Transverse colon (tissue), 4 donors: Measurements from ENCODE around the gene GABBR2. TPM values are rescaled to one million over a fixed set of nuclear protein-coding genes. Genes with fewer than 3 reads are reported as not detected.

Source experiments
- DNase-seq: peaks from one replicate; pipeline ENCODE4 v3.0.0-alpha.2; 2019
- H3K27ac ChIP-seq, 4 donors: fragments of 200-600 bp; sonication (generic); 2 replicates each; pipeline ENCODE4 v1.5.1; 2016 to 2018; ENCODE audit warnings: inconsistent platforms in 4 of 4
- H3K27me3 ChIP-seq: fragments of 200-600 bp; sonication (generic); 2 replicates; pipeline ENCODE4 v1.5.1; 2017; ENCODE audit warnings: inconsistent platforms
- H3K36me3 ChIP-seq, 4 donors: fragments of 200-600 bp; sonication (generic); 2 replicates each; pipeline ENCODE4 v1.5.1; 2017 to 2019; ENCODE audit warnings: inconsistent platforms in 4 of 4
- H3K4me1 ChIP-seq, 4 donors: fragments of 200-600 bp; sonication (generic); 2 replicates each; pipeline ENCODE4 v1.5.1; 2017 to 2020; ENCODE audit warnings: inconsistent platforms in 4 of 4
- H3K4me3 ChIP-seq, 4 donors: fragments of 200-600 bp; sonication (generic); 1 replicate in 1 of 4; 2 replicates in 3 of 4; pipeline versions ENCODE4 v1.5.1 to v1.6.1; 2017 to 2019; ENCODE audit warnings: inconsistent platforms in 4 of 4
- H3K9me3 ChIP-seq, 2 donors: fragments of 200-600 bp; sonication (generic); 2 replicates each; pipeline ENCODE4 v1.5.1; 2017 to 2019; ENCODE audit warnings: inconsistent platforms in 2 of 2
- EP300 ChIP-seq: sonication (generic); formaldehyde crosslinking; IDR thresholded peaks from one replicate; pipeline ENCODE4 v1.6.1; 2017; ENCODE audit warnings: antibody characterized with exemption, low read depth
- POLR2A ChIP-seq: fragments of 450-650 bp; IDR thresholded peaks from one replicate; pipeline ENCODE4 v1.6.1; 2016; ENCODE audit warnings: antibody characterized with exemption, mild to moderate bottlenecking, moderate library complexity
- POLR2AphosphoS5 ChIP-seq, 3 donors: sonication (generic); formaldehyde crosslinking; IDR thresholded peaks; one replicate each; pipeline ENCODE4 v1.6.1; 2016; ENCODE audit warnings: antibody characterized with exemption in 3 of 3
- WGBS, 2 donors: methylation state at CpG; one replicate each; pipeline ENCODE4 v1.1.5; 2018; ENCODE audit warnings: low coverage in 1 of 2; 5-methylcytosine and 5-hydroxymethylcytosine counted together
- in situ Hi-C, 4 donors: fragments of 200-750 bp; cut with MboI; loops; one replicate each; pipeline versions ENCODE4 v1.15.0 to v1.15.1; 2017; ENCODE audit warnings: low sequenced_read_pairs in 3 of 4, low pct_ligation_motif_present in 1 of 4, low pct_unique_long_range_greater_than_20kb in 1 of 4
- intact Hi-C: fragments of 100-400 bp; cut with DNase I; formaldehyde crosslinking; loops from one replicate; pipeline ENCODE4 v1.15.1; 2023; ENCODE audit warnings: low total_unique reads
- total RNA-seq, 4 donors: library from RNA; depleted of rRNA; stranded (reverse); fragments of >200 nt; gene quantifications; one replicate each; pipeline ENCODE4 v1.1.0, GENCODE V29; 2016
- TF ChIP-seq, protein P1 (sequence below), 5 experiments: fragments of 200-600 bp in 3 of 5; fragments of 450-650 bp in 2 of 5; sonication (generic) in 3 of 5; IDR thresholded peaks; 1 replicate in 2 of 5; 2 replicates in 3 of 5; pipeline ENCODE4 v1.5.1; 2016 to 2017; ENCODE audit warnings: antibody characterized with exemption in 5 of 5, inconsistent platforms in 3 of 5, mild to moderate bottlenecking in 2 of 5, moderate library complexity in 1 of 5

Gene GABBR2
- total RNA-seq, 4 donors from 2014 or later = not detected

DNA sequence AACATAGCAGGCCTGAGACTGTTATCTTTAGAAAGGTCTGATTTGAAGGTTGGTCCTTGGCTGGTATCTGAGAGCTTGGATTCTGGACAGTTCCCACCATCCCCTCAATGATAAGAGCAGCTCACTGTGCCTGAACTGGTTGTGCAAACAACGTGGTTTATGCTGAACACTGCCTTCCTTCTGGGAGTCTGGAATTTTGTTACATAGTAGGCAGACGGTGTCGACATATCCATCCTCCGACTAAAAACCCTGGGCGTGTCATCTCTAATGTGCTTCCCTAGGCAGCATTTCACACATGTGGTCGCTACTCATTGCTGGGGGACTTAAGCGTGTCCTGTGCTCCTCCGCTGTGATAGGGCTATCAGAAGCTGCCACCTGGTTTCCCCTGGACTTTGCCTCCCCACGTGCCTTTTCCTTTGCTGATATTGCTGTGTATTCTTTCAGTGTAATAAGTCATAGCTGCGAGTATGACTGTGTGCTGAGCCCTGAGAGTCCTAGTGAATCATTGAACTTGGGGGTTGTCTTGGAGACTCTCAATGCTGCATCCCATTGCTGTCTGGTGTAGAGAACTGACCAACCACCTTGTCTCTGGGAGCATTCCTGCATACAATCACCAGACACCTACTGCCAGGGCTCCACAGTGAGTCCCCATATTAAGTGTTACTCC lies 334.2 kb downstream of the GABBR2 start:
- WGBS, 2 donors = 35 to 57% methylated on average over 4 to 10 of the region's 10 CpGs
- in situ Hi-C loops (no loop called here), intact Hi-C loops (no loop called here)
- no peak for TF ChIP-seq EP300
- no peak for TF ChIP-seq POLR2AphosphoS5 (IDR thresholded peaks at IDR 0.05)
- no peak for TF ChIP-seq POLR2A
- TF ChIP-seq, protein P1, sequence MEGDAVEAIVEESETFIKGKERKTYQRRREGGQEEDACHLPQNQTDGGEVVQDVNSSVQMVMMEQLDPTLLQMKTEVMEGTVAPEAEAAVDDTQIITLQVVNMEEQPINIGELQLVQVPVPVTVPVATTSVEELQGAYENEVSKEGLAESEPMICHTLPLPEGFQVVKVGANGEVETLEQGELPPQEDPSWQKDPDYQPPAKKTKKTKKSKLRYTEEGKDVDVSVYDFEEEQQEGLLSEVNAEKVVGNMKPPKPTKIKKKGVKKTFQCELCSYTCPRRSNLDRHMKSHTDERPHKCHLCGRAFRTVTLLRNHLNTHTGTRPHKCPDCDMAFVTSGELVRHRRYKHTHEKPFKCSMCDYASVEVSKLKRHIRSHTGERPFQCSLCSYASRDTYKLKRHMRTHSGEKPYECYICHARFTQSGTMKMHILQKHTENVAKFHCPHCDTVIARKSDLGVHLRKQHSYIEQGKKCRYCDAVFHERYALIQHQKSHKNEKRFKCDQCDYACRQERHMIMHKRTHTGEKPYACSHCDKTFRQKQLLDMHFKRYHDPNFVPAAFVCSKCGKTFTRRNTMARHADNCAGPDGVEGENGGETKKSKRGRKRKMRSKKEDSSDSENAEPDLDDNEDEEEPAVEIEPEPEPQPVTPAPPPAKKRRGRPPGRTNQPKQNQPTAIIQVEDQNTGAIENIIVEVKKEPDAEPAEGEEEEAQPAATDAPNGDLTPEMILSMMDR (IDR thresholded peaks at IDR 0.05) = no peak
- no peaks in the 10 kb centered on the region for H3K27me3 ChIP-seq
- no peaks in the 10 kb centered on the region for H3K9me3 ChIP-seq
- no peaks in the 10 kb centered on the region for H3K36me3 ChIP-seq
- peak; percentile 42 for DNase-seq
- H3K4me3 ChIP-seq = no peak overlapping the region
- no peaks in the 10 kb centered on the region for H3K4me1 ChIP-seq
- no peak overlapping the region for H3K27ac ChIP-seq

DNA sequence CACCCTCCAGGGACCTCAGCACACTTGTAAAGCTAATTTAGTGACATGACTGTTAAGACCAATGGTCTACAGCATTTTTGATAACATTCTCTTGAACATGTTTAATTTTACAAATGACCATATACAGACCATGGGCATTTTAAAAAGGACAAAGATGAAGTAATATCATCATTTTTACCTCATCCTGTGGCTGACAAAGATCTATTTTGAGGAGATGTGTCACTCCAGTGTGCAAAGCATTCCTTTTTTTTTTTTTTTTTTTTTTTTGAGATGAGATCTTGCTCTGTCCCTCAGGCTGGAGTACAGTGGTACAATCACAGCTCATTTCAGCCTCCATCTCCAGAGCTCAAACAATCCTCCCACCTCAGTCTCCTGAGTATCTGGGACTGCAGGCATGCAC lies 335.1 kb downstream of the GABBR2 start:
- Histone ChIP-seq H3K27ac (no peak overlapping the region), H3K9me3 (no peaks in the 10 kb centered on the region), H3K4me1 (no peaks in the 10 kb centered on the region), H3K4me3 (no peak overlapping the region), H3K27me3 (no peaks in the 10 kb centered on the region), H3K36me3 (no peaks in the 10 kb centered on the region)
- TF ChIP-seq POLR2A = no peak
- no peak for TF ChIP-seq POLR2AphosphoS5 (IDR thresholded peaks at IDR 0.05)
- TF ChIP-seq, protein P1 (IDR thresholded peaks at IDR 0.05) = no peak
- no peak for TF ChIP-seq EP300
- intact Hi-C loops (no loop called here), in situ Hi-C loops (no loop called here)
- no peak for DNase-seq

DNA sequence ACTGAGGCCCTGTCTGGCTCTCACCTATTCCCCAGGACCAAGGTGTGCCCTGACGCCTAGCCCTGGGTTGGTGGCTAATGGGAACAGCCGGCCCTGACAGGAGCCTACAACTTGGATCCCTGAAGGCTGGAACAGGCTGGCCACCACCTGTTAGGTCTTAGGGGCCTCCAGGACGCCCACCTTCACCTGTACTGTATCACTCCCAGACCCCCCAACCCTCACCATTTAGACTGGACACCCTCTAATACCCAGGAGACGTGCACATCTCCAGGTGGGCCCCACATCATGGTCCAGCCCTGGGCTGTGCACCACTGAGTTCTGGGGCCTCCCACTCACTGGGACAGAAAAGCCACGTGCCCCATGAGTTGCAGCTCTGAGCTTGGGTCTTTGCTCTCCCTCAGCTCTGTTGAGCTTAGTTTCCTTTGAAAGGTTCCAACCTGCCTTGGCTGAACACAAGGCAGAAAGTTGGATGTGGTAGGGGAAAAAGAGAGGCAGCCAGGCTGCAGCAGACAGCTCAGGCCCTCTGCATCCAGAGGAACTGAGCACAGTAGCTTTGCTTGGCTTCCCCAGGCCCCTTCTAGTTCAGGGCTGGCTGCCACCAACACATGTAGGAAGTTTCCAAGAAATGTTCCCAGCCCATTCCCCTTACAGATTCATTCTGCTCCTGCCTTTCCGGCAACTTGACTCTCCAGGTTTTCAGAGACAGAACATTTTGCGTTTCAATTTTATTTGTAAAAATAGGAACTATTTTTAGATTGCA lies 336.5 kb downstream of the GABBR2 start:
- Histone ChIP-seq H3K9me3 (no peaks in the 10 kb centered on the region), H3K36me3 (no peaks in the 10 kb centered on the region), H3K27ac (no peak overlapping the region), H3K27me3 (no peaks in the 10 kb centered on the region), H3K4me3 (no peak overlapping the region), H3K4me1 (no peaks in the 10 kb centered on the region)
- intact Hi-C loops = no loop called here
- in situ Hi-C loops = no loop called here
- no peak for DNase-seq
- WGBS, 2 donors = 81 to 92% methylated on average over 2 to 7 of the region's 7 CpGs
- no peak for TF ChIP-seq EP300
- no peak for TF ChIP-seq POLR2A
- TF ChIP-seq, protein P1 (IDR thresholded peaks at IDR 0.05) = no peak
- TF ChIP-seq POLR2AphosphoS5 (IDR thresholded peaks at IDR 0.05) = no peak

DNA sequence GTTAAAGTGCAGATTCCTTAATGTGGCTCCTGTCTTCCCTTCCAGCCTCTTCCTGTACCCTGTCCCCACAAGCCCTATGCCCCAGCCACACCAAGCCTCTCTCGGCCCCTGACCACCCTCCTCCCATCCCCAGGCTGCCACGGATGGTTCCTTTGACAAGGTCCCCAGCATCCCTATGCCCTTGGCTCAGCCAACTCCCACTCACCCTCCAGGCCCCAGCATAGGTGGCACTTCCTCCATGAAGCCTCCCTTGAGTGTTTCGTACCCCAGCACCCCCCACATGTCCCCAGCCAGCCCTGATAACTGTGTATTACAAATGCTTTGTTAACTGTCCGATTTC lies 337.8 kb downstream of the GABBR2 start:
- Histone ChIP-seq H3K36me3 (no peaks in the 10 kb centered on the region), H3K4me1 (no peaks in the 10 kb centered on the region), H3K27ac (no peak overlapping the region), H3K9me3 (peaks cover 0 to 2% of the 10 kb centered on the region in 2 donors), H3K27me3 (no peaks in the 10 kb centered on the region), H3K4me3 (no peak overlapping the region)
- in situ Hi-C loops (no loop called here), intact Hi-C loops (no loop called here)
- DNase-seq = no peak
- WGBS, 2 donors = 89 to 100% methylated on average over 3 to 4 of the region's 4 CpGs
- TF ChIP-seq EP300 (no peak), POLR2AphosphoS5 (IDR thresholded peaks at IDR 0.05) (no peak), POLR2A (no peak)
- TF ChIP-seq, protein P1 (IDR thresholded peaks at IDR 0.05) = no peak
